A673 (cell line): ENCODE measurements around the gene LPP.

Experiments
- EZH2 ChIP-seq: fragments of 200-600 bp; sonication (generic); IDR thresholded peaks from 2 replicates; pipeline ENCODE4 v1.6.1; 2017; ENCODE audit warnings: borderline replicate concordance, low read depth, mild to moderate bottlenecking, mixed read lengths, antibody characterized with exemption, low read length; ENCODE audit not compliant: poor library complexity, severe bottlenecking
- TF ChIP-seq, protein P1 (sequence below): fragments of 300-800, 200-600 bp; sonication (generic); conservative IDR thresholded peaks from 2 replicates; pipeline ENCODE4 v1.5.1; 2017; ENCODE audit warnings: low read depth, mild to moderate bottlenecking, antibody characterized with exemption, low read length, moderate library complexity, mixed read lengths

DNA sequence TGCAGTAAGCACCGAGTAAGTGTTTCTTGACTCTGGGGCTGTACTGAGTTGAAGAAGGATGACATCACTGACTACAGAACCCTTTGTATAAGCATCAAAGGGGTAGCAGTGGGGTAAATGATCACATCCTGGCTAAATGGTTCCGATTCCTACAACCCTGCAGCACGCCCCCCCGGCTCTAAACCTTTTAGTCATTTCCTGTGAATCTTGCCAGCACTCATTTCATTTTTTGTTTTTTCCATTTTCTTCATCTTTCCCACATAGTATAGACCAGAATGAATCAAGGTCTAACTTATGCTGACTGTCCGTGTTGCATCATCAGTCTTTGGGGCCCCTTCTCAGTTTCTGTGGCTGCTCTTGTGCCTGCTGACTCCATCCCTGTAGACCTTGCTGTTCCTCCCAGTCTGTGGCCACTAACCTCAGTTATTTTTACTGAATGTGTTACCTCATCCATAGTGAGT, 634.7 kb downstream of the LPP start:
- TF ChIP-seq, protein P1, sequence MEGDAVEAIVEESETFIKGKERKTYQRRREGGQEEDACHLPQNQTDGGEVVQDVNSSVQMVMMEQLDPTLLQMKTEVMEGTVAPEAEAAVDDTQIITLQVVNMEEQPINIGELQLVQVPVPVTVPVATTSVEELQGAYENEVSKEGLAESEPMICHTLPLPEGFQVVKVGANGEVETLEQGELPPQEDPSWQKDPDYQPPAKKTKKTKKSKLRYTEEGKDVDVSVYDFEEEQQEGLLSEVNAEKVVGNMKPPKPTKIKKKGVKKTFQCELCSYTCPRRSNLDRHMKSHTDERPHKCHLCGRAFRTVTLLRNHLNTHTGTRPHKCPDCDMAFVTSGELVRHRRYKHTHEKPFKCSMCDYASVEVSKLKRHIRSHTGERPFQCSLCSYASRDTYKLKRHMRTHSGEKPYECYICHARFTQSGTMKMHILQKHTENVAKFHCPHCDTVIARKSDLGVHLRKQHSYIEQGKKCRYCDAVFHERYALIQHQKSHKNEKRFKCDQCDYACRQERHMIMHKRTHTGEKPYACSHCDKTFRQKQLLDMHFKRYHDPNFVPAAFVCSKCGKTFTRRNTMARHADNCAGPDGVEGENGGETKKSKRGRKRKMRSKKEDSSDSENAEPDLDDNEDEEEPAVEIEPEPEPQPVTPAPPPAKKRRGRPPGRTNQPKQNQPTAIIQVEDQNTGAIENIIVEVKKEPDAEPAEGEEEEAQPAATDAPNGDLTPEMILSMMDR: no peak
- no peak for TF ChIP-seq EZH2
